HL-60 (cell line): ENCODE data around the gene IPO11.

Experiments
- DNase-seq, 2 experiments: peaks; one replicate each; pipeline ENCODE4 v3.0.0-alpha.2; 2010 to 2020; ENCODE audit warnings: low read depth in 1 of 2, low spot score in 1 of 2
- H3K27ac ChIP-seq: fragments of 250-450 bp; sonication (Bioruptor Pico); replicated peaks from 2 replicates; pipeline ENCODE4 v1.5.1; 2020; ENCODE audit warnings: mild to moderate bottlenecking, moderate library complexity
- H3K27me3 ChIP-seq: fragments of 250-450 bp; sonication (Bioruptor Pico); 2 replicates; pipeline ENCODE4 v1.5.1; 2021; ENCODE audit warnings: mild to moderate bottlenecking, moderate library complexity; ENCODE audit not compliant: insufficient read depth, poor library complexity, severe bottlenecking
- H3K4me3 ChIP-seq: replicated peaks from 2 replicates; pipeline ENCODE4 v1.5.1; 2011; ENCODE audit warnings: mild to moderate bottlenecking, control low read depth, low read length; ENCODE audit not compliant: insufficient read depth
- GABPA ChIP-seq: IDR thresholded peaks from 2 replicates; pipeline ENCODE4 v1.6.1; 2012; ENCODE audit warnings: low read depth
- POLR2AphosphoS5 ChIP-seq: IDR thresholded peaks from 2 replicates; pipeline ENCODE4 v1.6.1; 2012; ENCODE audit warnings: low read depth
- SPI1 ChIP-seq: IDR thresholded peaks from 2 replicates; pipeline ENCODE4 v1.6.1; 2012; ENCODE audit warnings: low read depth, mild to moderate bottlenecking, borderline replicate concordance
- TF ChIP-seq, protein P1 (sequence below): IDR thresholded peaks from one replicate; pipeline ENCODE4 v1.5.1; 2011; ENCODE audit warnings: low read length, control low read depth, inconsistent platforms; ENCODE audit not compliant: insufficient read depth
- TF ChIP-seq, protein P2 (sequence below): IDR thresholded peaks from 2 replicates; pipeline ENCODE4 v1.6.1; 2012; ENCODE audit warnings: low read depth; ENCODE audit not compliant: insufficient replicate concordance

The IPO11 gene

DNA sequence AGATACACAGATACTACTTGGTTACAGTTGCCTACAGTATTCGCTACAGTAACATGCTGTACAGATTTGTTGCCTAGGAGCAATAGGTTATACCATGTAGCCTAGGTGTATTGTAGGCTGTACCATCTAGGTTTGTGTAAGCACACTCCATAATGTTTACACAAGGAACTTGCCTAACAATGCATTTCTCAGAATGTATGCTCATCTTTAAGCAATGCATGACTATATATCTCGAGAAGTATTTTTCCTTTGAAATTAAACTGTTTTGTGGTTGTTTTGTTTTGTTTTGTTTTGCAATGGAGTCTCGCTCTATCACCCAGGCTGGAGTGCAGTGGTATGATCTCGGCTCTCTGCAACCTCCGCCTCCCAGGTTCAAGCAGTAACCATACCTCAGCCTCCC, 191.4 kb downstream of the IPO11 start:
- TF ChIP-seq, protein P1, sequence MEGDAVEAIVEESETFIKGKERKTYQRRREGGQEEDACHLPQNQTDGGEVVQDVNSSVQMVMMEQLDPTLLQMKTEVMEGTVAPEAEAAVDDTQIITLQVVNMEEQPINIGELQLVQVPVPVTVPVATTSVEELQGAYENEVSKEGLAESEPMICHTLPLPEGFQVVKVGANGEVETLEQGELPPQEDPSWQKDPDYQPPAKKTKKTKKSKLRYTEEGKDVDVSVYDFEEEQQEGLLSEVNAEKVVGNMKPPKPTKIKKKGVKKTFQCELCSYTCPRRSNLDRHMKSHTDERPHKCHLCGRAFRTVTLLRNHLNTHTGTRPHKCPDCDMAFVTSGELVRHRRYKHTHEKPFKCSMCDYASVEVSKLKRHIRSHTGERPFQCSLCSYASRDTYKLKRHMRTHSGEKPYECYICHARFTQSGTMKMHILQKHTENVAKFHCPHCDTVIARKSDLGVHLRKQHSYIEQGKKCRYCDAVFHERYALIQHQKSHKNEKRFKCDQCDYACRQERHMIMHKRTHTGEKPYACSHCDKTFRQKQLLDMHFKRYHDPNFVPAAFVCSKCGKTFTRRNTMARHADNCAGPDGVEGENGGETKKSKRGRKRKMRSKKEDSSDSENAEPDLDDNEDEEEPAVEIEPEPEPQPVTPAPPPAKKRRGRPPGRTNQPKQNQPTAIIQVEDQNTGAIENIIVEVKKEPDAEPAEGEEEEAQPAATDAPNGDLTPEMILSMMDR: no peak
- TF ChIP-seq POLR2AphosphoS5: no peak
- TF ChIP-seq, protein P2, sequence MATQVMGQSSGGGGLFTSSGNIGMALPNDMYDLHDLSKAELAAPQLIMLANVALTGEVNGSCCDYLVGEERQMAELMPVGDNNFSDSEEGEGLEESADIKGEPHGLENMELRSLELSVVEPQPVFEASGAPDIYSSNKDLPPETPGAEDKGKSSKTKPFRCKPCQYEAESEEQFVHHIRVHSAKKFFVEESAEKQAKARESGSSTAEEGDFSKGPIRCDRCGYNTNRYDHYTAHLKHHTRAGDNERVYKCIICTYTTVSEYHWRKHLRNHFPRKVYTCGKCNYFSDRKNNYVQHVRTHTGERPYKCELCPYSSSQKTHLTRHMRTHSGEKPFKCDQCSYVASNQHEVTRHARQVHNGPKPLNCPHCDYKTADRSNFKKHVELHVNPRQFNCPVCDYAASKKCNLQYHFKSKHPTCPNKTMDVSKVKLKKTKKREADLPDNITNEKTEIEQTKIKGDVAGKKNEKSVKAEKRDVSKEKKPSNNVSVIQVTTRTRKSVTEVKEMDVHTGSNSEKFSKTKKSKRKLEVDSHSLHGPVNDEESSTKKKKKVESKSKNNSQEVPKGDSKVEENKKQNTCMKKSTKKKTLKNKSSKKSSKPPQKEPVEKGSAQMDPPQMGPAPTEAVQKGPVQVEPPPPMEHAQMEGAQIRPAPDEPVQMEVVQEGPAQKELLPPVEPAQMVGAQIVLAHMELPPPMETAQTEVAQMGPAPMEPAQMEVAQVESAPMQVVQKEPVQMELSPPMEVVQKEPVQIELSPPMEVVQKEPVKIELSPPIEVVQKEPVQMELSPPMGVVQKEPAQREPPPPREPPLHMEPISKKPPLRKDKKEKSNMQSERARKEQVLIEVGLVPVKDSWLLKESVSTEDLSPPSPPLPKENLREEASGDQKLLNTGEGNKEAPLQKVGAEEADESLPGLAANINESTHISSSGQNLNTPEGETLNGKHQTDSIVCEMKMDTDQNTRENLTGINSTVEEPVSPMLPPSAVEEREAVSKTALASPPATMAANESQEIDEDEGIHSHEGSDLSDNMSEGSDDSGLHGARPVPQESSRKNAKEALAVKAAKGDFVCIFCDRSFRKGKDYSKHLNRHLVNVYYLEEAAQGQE: no peak
- no peak for TF ChIP-seq GABPA
- TF ChIP-seq SPI1: no peak
- DNase-seq: no peak
- H3K4me3 ChIP-seq: no peak overlapping the region
- H3K27me3 ChIP-seq: no peaks in the 10 kb centered on the region
- H3K27ac ChIP-seq: no peak overlapping the region

DNA sequence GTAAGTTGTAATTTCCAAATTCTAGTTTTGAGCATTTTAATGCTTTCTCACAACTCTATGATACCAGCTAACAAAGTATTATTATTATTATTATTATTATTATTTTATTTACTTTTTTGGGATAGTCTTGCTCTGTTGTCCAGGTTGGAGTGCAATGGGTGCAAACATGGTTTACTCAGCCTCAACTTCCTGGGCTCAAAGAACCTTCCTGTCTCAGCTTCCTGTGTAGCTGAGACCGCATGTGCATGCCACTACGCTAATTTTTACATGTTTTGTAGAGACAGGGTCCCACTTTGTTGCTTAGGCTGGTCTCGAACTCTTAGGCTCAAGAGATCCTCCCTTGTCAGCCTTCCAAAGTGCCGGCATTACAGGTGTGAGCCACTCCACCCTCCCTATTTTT, 193.1 kb downstream of the IPO11 start:
- DNase-seq: no peak
- TF ChIP-seq POLR2AphosphoS5 (no peak), GABPA (no peak), SPI1 (no peak)
- TF ChIP-seq, protein P2: no peak
- TF ChIP-seq, protein P1: no peak
- Histone ChIP-seq H3K4me3 (no peak overlapping the region), H3K27ac (no peak overlapping the region), H3K27me3 (no peaks in the 10 kb centered on the region)

DNA sequence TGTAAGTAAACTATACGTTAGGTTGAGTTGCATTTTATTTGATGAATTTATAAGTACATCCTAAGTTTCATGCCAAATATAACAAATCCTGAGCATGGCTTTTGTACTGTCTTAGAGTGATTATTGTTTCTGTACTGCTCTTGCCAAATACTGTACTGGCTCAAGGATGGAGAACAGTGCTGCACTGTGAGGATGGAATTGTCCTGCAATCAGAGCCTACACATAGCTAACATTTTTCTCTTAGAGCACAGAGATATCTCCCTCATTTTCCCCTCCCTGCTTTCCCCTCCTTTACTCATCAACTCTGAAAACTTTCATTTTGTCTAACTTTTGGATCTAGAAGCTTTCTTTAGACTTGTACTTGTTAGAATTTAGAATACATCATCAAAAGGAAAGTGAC, 194.3 kb downstream of the IPO11 start:
- DNase-seq: no peak
- H3K27me3 ChIP-seq: no peaks in the 10 kb centered on the region
- TF ChIP-seq POLR2AphosphoS5: no peak
- TF ChIP-seq, protein P1: no peak
- no peak overlapping the region for H3K4me3 ChIP-seq
- no peak overlapping the region for H3K27ac ChIP-seq

DNA sequence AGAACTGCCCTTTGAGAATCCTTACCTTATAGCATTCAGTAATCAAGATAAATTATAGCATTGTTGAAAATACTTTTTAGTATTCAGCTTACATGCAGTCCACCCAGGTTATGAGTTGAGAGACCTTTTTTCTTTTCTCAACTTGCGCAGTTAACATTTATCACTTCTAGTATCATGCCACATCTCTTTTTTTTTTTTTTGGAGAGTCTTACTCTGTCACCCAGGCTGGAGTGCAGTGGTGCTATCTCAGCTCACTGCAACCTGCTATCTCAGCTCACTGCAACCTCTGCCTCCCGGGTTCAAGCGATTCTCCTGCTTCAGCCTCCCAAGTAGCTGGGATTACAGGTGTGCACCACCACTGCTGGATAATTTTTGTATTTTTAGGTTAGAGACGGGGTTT, 195.1 kb downstream of the IPO11 start:
- no peak for DNase-seq
- no peak overlapping the region for H3K4me3 ChIP-seq
- no peaks in the 10 kb centered on the region for H3K27me3 ChIP-seq
- TF ChIP-seq GABPA (no peak), SPI1 (no peak), POLR2AphosphoS5 (no peak)
- TF ChIP-seq, protein P1: no peak
- TF ChIP-seq, protein P2: no peak
- H3K27ac ChIP-seq: no peak overlapping the region
